Measurements from ENCODE around the gene CDYL.

Gene CDYL

GRCh38 chr6:4774715-4775493 is 1.3 kb upstream of the CDYL start:
- DNase-seq, result no peak

- DNase-seq, result peak; percentile 64
Measured at GRCh38 chr6:4775494-4776130, 592 bp upstream of the CDYL start.

GRCh38 chr6:4776493-4777393 is 539 bp downstream of the CDYL start:
- DNase-seq, result peak; percentile 34

GRCh38 chr6:4777394-4777935 is 1.3 kb downstream of the CDYL start:
- DNase-seq, result no peak

- peak; percentile 20 for DNase-seq
Measured at GRCh38 chr6:4778086-4778485, 1.9 kb downstream of the CDYL start.

- peak; percentile 45 for DNase-seq
Measured at GRCh38 chr6:4780360-4780812, 4.2 kb downstream of the CDYL start.

- DNase-seq, result no peak
Measured at GRCh38 chr6:4781426-4781825, 5.2 kb downstream of the CDYL start.

- no peak for DNase-seq
Measured at GRCh38 chr6:4781967-4782575, 5.9 kb downstream of the CDYL start.

GRCh38 chr6:4786996-4787395 is 10.8 kb downstream of the CDYL start:
- no peak for DNase-seq

- DNase-seq, result no peak
Measured at GRCh38 chr6:4788482-4788881, 12.3 kb downstream of the CDYL start.

- DNase-seq, result no peak
Measured at GRCh38 chr6:4788953-4789584, 12.9 kb downstream of the CDYL start.

- no peak for DNase-seq
Measured at GRCh38 chr6:4790158-4790899, 14.1 kb downstream of the CDYL start.

- no peak for DNase-seq
Measured at GRCh38 chr6:4794140-4794707, 18.0 kb downstream of the CDYL start.

GRCh38 chr6:4797587-4797986 is 21.4 kb downstream of the CDYL start:
- no peak for DNase-seq

- no peak for DNase-seq
Measured at GRCh38 chr6:4799912-4800311, 23.7 kb downstream of the CDYL start.

- no peak for DNase-seq
Measured at GRCh38 chr6:4800662-4801061, 24.5 kb downstream of the CDYL start.

- no peak for DNase-seq
Measured at GRCh38 chr6:4801491-4802110, 25.4 kb downstream of the CDYL start.

GRCh38 chr6:4802312-4802935 is 26.2 kb downstream of the CDYL start:
- no peak for DNase-seq

GRCh38 chr6:4803343-4803744 is 27.1 kb downstream of the CDYL start:
- DNase-seq, result no peak

- DNase-seq, result peak; percentile 74
Measured at GRCh38 chr6:4804095-4804494, 27.9 kb downstream of the CDYL start.

All from fibroblast of upper back skin (primary cell).